Upper lobe of left lung (tissue), 4 donors: ENCODE measurements around the gene SFXN1.

Source experiments
- POLR2A ChIP-seq, 4 donors: fragments of 450-650 bp; IDR thresholded peaks; one replicate each; pipeline ENCODE4 v1.5.1; 2016 to 2017; ENCODE audit warnings: antibody characterized with exemption in 4 of 4, mild to moderate bottlenecking in 2 of 4
- POLR2AphosphoS5 ChIP-seq, 2 donors: sonication (generic); formaldehyde crosslinking; IDR thresholded peaks; one replicate each; pipeline ENCODE4 v1.5.1; 2017; ENCODE audit warnings: antibody characterized with exemption in 2 of 2

DNA sequence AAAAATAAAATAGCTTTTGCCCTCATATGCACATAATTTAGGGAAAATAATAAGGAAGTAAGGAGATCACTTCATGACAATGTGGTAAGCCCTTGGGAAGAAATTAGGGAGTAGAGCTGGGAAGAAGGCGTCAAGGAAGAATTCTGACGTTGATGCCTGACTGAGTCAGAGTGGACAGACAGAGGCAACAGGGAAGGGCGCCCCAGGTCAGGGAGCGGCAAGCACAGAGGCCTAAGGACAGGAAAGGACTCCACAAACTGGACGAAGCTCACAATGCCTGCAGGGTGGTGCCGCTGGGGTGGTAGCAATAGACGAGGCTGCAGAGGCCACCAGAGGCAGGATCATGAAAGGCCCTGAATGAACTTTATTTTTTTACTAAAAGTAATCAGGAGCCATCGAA is 42.0 kb upstream of the SFXN1 start:
- TF ChIP-seq POLR2A (IDR thresholded peaks at IDR 0.05) = no peak
- no peak for TF ChIP-seq POLR2AphosphoS5 (IDR thresholded peaks at IDR 0.05)
